Activated CD4-positive, alpha-beta memory T cell treated with anti-CD3 and anti-CD28 coated beads for 36 hours (primary cell): ENCODE measurements around the gene NECAB2. TPM values are rescaled to one million over a fixed set of nuclear protein-coding genes. Genes with fewer than 3 reads are reported as not detected.

Experiments used
- CTCF ChIA-PET: fragments of 350-600 bp; sonication (Branson Sonifier 250); formaldehyde crosslinking; loops from one replicate; lab custom pipeline; 2021; ENCODE audit warnings: antibody characterized with exemption, inconsistent platforms; lab: Charles Lee
- POLR2A ChIA-PET: fragments of 350-600 bp; sonication (Branson Sonifier 250); formaldehyde crosslinking; loops from one replicate; lab custom pipeline; 2021; ENCODE audit warnings: antibody characterized with exemption; lab: Charles Lee
- DNase-seq: peaks from one replicate; pipeline ENCODE4 v3.0.0-alpha.2; 2020
- H3K27ac Mint-ChIP-seq: one replicate; pipeline ENCODE4 v1.8.0; 2021; ENCODE audit warnings: mixed read lengths
- H3K27me3 Mint-ChIP-seq: one replicate; pipeline ENCODE4 v1.8.0; 2021; ENCODE audit warnings: mixed read lengths
- H3K36me3 Mint-ChIP-seq: one replicate; pipeline ENCODE4 v1.8.0; 2021; ENCODE audit warnings: mixed read lengths
- H3K4me1 Mint-ChIP-seq: one replicate; pipeline ENCODE4 v1.8.0; 2021; ENCODE audit warnings: low read depth, mixed read lengths
- H3K4me3 Mint-ChIP-seq: one replicate; pipeline ENCODE4 v1.8.0; 2021; ENCODE audit warnings: mild to moderate bottlenecking, mixed read lengths
- H3K9me3 Mint-ChIP-seq: one replicate; pipeline ENCODE4 v1.8.0; 2021; ENCODE audit warnings: mixed read lengths
- intact Hi-C: fragments of 100-400 bp; cut with micrococcal nuclease; formaldehyde crosslinking; loops from one replicate; pipeline ENCODE4 v1.15.1; 2023
- total RNA-seq, 2 experiments: library from RNA; stranded (reverse); gene quantifications; one replicate each; pipeline ENCODE4 v1.2.3, GENCODE V29; 2021

The NECAB2 gene
- total RNA-seq, 2 experiments from 2014 or later = not detected

GRCh38 chr16:83973581-83974385 is 5.7 kb downstream of the NECAB2 start:
- DNase-seq = no peak
- Mint-ChIP-seq H3K9me3 (peaks cover 9% of the 10 kb centered on the region), H3K36me3 (no peaks in the 10 kb centered on the region), H3K4me3 (no peak overlapping the region), H3K27me3 (peaks cover 8% of the 10 kb centered on the region), H3K27ac (no peak overlapping the region), H3K4me1 (no peaks in the 10 kb centered on the region)
- ChIA-PET CTCF (no interaction called here), POLR2A (no interaction called here)
- intact Hi-C loops = no loop called here

- intact Hi-C loops = no loop called here
- H3K4me1 Mint-ChIP-seq = no peaks in the 10 kb centered on the region
- no peaks in the 10 kb centered on the region for H3K36me3 Mint-ChIP-seq
- no peak for DNase-seq
- no peak overlapping the region for H3K4me3 Mint-ChIP-seq
- H3K27ac Mint-ChIP-seq = no peak overlapping the region
- peaks cover 5% of the 10 kb centered on the region for H3K27me3 Mint-ChIP-seq
- ChIA-PET POLR2A (no interaction called here), CTCF (no interaction called here)
- H3K9me3 Mint-ChIP-seq = peaks cover 12% of the 10 kb centered on the region
Measured at GRCh38 chr16:83974475-83974874, 6.4 kb downstream of the NECAB2 start.

- Mint-ChIP-seq H3K27me3 (no peaks in the 10 kb centered on the region), H3K4me3 (no peak overlapping the region), H3K4me1 (no peaks in the 10 kb centered on the region), H3K27ac (no peak overlapping the region), H3K36me3 (no peaks in the 10 kb centered on the region), H3K9me3 (peaks cover 12% of the 10 kb centered on the region)
- intact Hi-C loops = no loop called here
- no peak for DNase-seq
- CTCF ChIA-PET = no interaction called here
- POLR2A ChIA-PET = no interaction called here
Measured at GRCh38 chr16:83975590-83976260, 7.7 kb downstream of the NECAB2 start.

- POLR2A ChIA-PET = no interaction called here
- no peaks in the 10 kb centered on the region for H3K27me3 Mint-ChIP-seq
- no peaks in the 10 kb centered on the region for H3K4me1 Mint-ChIP-seq
- peaks cover 12% of the 10 kb centered on the region for H3K9me3 Mint-ChIP-seq
- H3K4me3 Mint-ChIP-seq = no peak overlapping the region
- H3K36me3 Mint-ChIP-seq = no peaks in the 10 kb centered on the region
- CTCF ChIA-PET = no interaction called here
- DNase-seq = no peak
- H3K27ac Mint-ChIP-seq = no peak overlapping the region
- intact Hi-C loops = no loop called here
Measured at GRCh38 chr16:83977056-83977815, 9.2 kb downstream of the NECAB2 start.

GRCh38 chr16:83978401-83978904 is 10.4 kb downstream of the NECAB2 start:
- intact Hi-C loops = no loop called here
- no peak overlapping the region for H3K4me3 Mint-ChIP-seq

GRCh38 chr16:83979441-83979840 is 11.4 kb downstream of the NECAB2 start:
- POLR2A ChIA-PET = no interaction called here
- Mint-ChIP-seq H3K27ac (no peak overlapping the region), H3K36me3 (no peaks in the 10 kb centered on the region), H3K9me3 (peaks cover 12% of the 10 kb centered on the region), H3K27me3 (no peaks in the 10 kb centered on the region), H3K4me1 (no peaks in the 10 kb centered on the region), H3K4me3 (no peak overlapping the region)
- CTCF ChIA-PET = no interaction called here
- DNase-seq = no peak
- intact Hi-C loops = no loop called here

More at GRCh38 chr16:83978401-83978904, 10.4 kb downstream of the NECAB2 start:
- H3K4me1 Mint-ChIP-seq = no peaks in the 10 kb centered on the region
- no peak overlapping the region for H3K27ac Mint-ChIP-seq
- ChIA-PET POLR2A (no interaction called here), CTCF (interaction anchor here (1.1 kb wide), 1 partner anchor 84 kb away, joined by 3 read pairs; no protein-coding TSS in a partner anchor)
- H3K27me3 Mint-ChIP-seq = no peaks in the 10 kb centered on the region
- no peak for DNase-seq
- H3K9me3 Mint-ChIP-seq = peaks cover 12% of the 10 kb centered on the region
- no peaks in the 10 kb centered on the region for H3K36me3 Mint-ChIP-seq

- Mint-ChIP-seq H3K36me3 (no peaks in the 10 kb centered on the region), H3K27me3 (peaks cover 1% of the 10 kb centered on the region), H3K4me3 (no peak overlapping the region), H3K27ac (no peak overlapping the region), H3K9me3 (peaks cover 12% of the 10 kb centered on the region), H3K4me1 (no peaks in the 10 kb centered on the region)
- POLR2A ChIA-PET = no interaction called here
- CTCF ChIA-PET = no interaction called here
- intact Hi-C loops = no loop called here
- DNase-seq = no peak
Measured at GRCh38 chr16:83980794-83981193, 12.8 kb downstream of the NECAB2 start.

GRCh38 chr16:83981799-83982198 is 13.8 kb downstream of the NECAB2 start:
- no peak overlapping the region for H3K27ac Mint-ChIP-seq
- no peak for DNase-seq
- intact Hi-C loops = no loop called here
- H3K27me3 Mint-ChIP-seq = peaks cover 1% of the 10 kb centered on the region
- peaks cover 12% of the 10 kb centered on the region for H3K9me3 Mint-ChIP-seq
- CTCF ChIA-PET = no interaction called here
- POLR2A ChIA-PET = no interaction called here
- no peak overlapping the region for H3K4me3 Mint-ChIP-seq
- no peaks in the 10 kb centered on the region for H3K36me3 Mint-ChIP-seq
- H3K4me1 Mint-ChIP-seq = no peaks in the 10 kb centered on the region

GRCh38 chr16:83983491-83983890 is 15.4 kb downstream of the NECAB2 start:
- intact Hi-C loops = no loop called here
- ChIA-PET POLR2A (no interaction called here), CTCF (no interaction called here)
- Mint-ChIP-seq H3K9me3 (peaks cover 6% of the 10 kb centered on the region), H3K36me3 (no peaks in the 10 kb centered on the region), H3K4me3 (no peak overlapping the region), H3K27ac (no peak overlapping the region), H3K27me3 (peaks cover 3% of the 10 kb centered on the region), H3K4me1 (no peaks in the 10 kb centered on the region)
- DNase-seq = no peak

- peaks cover 35% of the 10 kb centered on the region for H3K27me3 Mint-ChIP-seq
- ChIA-PET POLR2A (no interaction called here), CTCF (interaction anchor here (1.0 kb wide), 1 partner anchor 198 kb away, joined by 3 read pairs; the partner anchor contains the start of gene TAF1C)
- H3K4me3 Mint-ChIP-seq = no peak overlapping the region
- no peak overlapping the region for H3K27ac Mint-ChIP-seq
- H3K4me1 Mint-ChIP-seq = no peaks in the 10 kb centered on the region
- intact Hi-C loops = no loop called here
- H3K36me3 Mint-ChIP-seq = no peaks in the 10 kb centered on the region
- H3K9me3 Mint-ChIP-seq = no peaks in the 10 kb centered on the region
- no peak for DNase-seq
Measured at GRCh38 chr16:83989300-83989699, 21.3 kb downstream of the NECAB2 start.

GRCh38 chr16:83990492-83990891 is 22.4 kb downstream of the NECAB2 start:
- CTCF ChIA-PET = interaction anchor here (0.9 kb wide), 1 partner anchor 73 kb away, joined by 3 read pairs; no protein-coding TSS in a partner anchor

GRCh38 chr16:83992624-83993023 is 24.6 kb downstream of the NECAB2 start:
- Mint-ChIP-seq H3K27me3 (peaks cover 48% of the 10 kb centered on the region), H3K4me1 (no peaks in the 10 kb centered on the region), H3K9me3 (no peaks in the 10 kb centered on the region), H3K36me3 (no peaks in the 10 kb centered on the region), H3K4me3 (no peak overlapping the region), H3K27ac (no peak overlapping the region)
- intact Hi-C loops = no loop called here
- DNase-seq = no peak
- POLR2A ChIA-PET = interaction anchor here (0.6 kb wide), 1 partner anchor 26 kb away, joined by 3 read pairs; no protein-coding TSS in a partner anchor
- CTCF ChIA-PET = interaction anchor here (0.6 kb wide), 1 partner anchor 36 kb away, joined by 3 read pairs; no protein-coding TSS in a partner anchor

More at GRCh38 chr16:83990492-83990891, 22.4 kb downstream of the NECAB2 start:
- intact Hi-C loops = no loop called here
- no peaks in the 10 kb centered on the region for H3K36me3 Mint-ChIP-seq
- no peaks in the 10 kb centered on the region for H3K4me1 Mint-ChIP-seq
- H3K27me3 Mint-ChIP-seq = peaks cover 44% of the 10 kb centered on the region
- no peak overlapping the region for H3K27ac Mint-ChIP-seq
- H3K4me3 Mint-ChIP-seq = no peak overlapping the region
- no peak for DNase-seq
- no peaks in the 10 kb centered on the region for H3K9me3 Mint-ChIP-seq
- POLR2A ChIA-PET = no interaction called here
